GM18907 (cell line): ENCODE data around the gene SH3BP1.
"Not testable (repeated sequence)": the region's sequence is repeated elsewhere in the genome, so short reads cannot be mapped to it uniquely, and the experiment has no call there.

Experiments used
- ATAC-seq: cut with Tn5 transposase; IDR thresholded peaks from one replicate; pipeline ENCODE4 v1.9.1; 2021; ENCODE audit warnings: mild to moderate bottlenecking, moderate library complexity; ENCODE audit not compliant: unreplicated experiment

The SH3BP1 gene

DNA sequence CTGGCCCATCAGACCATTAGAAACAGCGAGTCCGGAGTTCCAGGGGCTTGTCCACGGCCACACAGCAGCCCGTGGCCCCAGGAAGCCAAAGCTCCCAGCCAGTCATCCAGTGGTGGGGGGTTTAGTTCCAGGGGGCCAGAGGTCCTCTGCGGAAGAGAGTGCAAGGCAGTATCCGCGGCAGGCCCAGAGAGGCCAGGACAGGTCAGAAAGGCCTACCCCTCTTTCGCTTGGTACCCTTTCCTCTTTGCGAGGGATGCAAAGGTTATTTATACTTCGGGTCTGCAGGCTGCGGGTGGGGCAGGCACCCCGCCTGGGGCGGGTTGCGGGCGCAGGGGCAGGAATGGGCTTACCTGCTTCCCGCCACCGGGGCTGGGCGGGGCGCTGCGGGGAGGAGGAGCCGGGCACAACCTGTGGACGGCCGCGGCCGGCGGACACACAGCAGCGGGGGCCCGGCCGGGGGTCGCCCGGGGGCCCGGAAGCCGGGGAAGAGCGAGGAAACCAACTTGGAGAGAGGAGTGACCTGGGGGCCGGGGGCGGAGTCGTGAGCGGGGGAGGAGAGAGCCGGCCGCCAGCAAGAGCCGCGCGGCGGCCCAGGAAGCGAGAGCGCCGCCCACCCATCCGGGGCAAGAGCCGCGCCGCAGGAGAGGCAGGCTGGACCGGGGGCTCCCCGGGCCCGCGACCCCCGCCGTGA is at the start of gene SH3BP1:
TSS of gene SH3BP1 (plus strand) at position 600 of the 691 bp plus-strand sequence. CDS start 119 bp downstream, outside the sequence.
- no peak for ATAC-seq

DNA sequence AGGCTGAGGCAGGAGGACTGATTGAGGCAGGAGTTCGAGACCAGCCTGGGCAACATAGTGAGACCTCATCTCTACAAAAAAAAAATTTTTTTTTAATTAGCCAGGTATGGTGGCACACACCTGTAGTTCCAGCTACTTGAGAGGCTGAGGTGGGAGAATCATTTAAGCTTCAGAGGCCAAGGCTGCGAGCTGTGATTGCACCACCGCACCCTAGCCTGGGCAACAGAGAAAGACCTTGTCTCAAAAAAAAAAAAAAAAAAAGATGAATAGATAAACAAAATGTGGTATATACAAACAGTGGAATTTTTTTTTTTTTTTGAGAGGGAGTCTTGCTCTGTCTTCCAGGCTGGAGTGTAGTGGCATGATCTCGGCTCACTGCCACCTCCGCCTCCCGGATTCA is 48.4 kb upstream of the SH3BP1 start:
- not testable (repeated sequence) for ATAC-seq

DNA sequence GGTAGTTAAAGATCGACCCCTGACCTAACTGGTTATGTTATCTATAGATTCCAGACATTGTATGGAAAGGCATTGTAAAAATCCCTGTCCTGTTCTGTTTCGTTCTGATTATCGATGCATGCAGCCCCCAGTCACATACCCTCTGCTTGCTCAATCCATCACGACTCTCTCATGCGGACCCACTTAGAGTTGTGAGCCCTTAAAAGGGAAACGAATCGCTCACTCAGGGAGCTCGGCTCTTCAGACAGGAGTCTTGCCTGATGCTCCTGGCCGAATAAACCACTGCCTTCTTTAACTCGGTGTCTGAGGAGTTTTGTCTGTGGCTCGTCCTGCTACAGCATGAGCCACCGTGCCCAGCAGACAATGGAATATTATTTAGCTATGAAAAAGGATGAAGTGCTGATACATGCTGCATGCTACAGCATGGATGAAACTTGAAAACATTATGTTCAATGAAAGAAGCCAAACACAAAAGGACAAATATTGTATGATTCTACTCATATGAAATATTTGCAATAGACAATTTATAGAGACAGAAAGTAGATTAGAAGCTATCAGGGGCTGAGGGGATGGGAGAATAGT is 47.6 kb upstream of the SH3BP1 start:
- no peak for ATAC-seq

GRCh38 chr22:37594237-37594636 is 45.2 kb upstream of the SH3BP1 start:
- ATAC-seq, result no peak

- no peak for ATAC-seq
Observed at GRCh38 chr22:37599153-37599552, 40.3 kb upstream of the SH3BP1 start.

- ATAC-seq, result no peak
Observed at GRCh38 chr22:37601203-37601539, 38.3 kb upstream of the SH3BP1 start.

DNA sequence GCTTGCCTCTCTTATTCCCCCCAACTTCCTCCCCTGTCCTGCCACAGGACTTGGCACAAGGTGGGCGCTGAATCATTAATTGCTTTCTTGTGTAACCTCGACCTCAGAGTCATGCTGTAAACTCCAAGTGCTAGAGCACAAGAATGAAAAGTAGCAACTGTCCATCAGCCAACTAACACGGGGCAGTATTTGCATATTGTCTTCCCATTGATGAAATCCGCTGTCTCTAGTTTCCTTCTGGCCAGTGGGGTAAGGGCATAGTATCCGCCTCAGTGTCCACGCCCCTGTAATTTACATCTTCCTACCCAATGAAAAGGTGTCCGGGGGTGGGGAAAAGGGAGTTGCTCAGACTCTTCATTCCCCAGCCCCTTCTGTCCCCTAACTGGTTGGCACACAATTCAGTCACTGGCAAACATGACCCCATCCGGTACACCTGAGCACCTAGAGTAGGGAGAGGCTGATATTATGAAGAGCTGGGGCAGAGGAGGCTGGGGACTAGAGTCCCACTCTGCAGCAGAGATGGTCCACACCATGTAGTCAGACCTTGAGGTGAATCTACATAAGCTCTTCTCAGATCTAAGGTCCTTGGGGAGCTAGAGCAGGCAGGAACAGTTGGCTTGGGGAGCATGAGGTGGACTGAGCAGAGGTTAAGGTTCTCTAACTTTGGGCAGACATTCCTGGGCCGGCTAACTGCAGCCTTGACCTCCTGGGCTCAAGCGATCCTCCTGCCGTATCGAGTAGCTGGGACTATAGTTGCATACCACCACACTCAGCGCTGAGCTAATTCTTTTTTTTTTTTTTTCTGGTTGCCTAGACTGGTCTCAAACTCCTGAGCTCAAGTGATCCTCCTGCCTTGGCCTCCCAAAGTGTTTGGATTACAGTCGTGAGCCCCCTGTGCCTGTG is 37.7 kb upstream of the SH3BP1 start:
- no peak for ATAC-seq

DNA sequence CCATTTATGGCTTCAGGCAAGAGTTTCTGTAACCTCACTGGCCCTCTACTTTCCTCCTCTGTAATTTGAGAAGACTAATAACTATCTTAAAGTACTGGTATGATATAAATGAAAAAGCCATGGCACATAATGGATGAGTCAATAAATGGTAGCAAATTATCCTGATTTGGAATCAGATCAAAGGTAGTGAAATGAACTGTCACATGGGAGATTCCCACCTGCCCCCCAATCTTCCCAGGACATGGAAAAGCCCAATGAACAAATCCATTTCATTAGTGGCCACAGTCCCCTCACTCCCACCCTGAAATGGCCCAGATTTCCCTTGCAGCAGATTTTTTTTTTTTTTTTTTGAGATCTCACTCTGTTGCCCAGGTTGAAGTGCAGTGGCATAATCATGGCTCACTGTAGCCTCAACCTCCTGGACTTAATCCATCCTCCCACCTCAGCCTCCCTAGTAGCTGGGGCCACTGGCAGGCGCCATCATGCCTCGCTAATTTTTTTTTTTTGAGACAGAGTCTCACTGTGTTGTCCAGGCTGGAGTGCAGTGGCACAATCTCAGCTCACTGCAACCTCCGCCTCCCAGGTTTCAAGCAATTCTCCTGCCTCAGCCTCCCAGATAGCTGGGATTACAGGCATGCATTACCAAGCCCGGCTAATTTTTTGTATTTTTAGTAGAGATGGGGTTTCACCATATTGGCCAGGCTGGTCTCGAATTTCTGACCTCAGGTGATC is 36.8 kb upstream of the SH3BP1 start:
- ATAC-seq, result not testable (repeated sequence)

DNA sequence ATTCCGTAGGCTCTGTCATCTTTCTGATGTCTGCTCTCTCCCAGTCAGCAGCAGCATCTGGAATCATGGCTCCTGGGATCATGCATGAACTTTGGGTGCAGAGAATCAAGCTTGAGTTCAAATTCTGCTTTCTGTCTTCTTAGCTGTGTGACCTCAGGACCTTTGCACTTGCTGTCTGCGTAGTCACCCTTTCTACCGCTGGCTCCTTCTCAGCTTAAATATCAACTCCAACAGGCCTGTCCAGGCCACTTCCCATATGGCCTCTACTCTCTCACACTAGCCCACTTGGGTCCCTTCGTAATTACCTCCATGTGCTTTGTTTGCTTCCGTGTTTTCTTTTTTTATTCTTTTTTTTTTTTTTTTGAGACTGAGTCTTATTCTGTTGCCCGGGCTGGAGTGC is 35.4 kb upstream of the SH3BP1 start:
- ATAC-seq, result no peak

GRCh38 chr22:37604875-37605274 is 34.6 kb upstream of the SH3BP1 start:
- ATAC-seq, result no peak

DNA sequence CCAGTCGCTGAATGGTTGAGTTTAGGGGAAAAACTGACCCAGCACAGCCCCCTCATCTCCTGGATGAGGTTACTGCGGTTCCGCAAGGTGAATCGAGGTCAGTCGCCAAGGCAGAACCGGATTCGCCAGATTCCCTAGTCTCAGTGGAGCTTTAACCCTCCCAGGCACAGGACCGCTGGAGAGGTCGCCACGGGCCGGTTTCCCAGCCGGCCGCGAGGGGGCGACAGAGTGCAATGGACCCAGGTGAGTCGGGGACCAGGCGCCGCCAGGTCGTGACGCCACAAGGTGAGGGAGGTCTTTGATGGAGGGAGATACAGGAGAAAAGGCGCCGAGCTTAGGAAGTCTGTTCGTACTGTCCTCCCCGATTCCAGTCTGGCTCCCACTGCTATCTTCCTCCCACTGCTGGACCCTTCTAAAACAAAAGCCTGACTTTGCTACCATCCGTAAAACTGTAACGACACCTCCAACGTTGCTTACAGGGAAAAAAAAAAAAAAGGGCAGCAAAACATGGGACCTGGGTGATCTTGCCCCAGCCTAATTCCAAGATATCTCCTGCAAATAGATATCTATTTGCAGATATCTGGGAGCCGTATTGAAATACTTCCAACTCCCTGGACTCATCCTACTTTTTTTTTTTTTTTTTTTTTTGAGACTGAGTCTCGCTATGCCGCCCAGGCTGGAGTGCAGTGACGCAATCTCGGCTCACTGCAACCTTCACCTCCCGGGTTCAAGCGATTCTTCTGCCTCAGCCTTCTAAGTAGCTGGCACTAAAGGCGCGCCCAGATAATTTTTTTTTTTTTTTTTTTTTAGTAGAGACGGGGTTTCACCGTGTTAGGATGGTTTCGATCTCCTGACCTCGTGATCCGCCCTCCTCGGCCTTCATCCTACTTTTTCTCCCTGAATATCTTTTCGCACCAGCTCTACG is 32.2 kb upstream of the SH3BP1 start:
- ATAC-seq, result peak; percentile 29

DNA sequence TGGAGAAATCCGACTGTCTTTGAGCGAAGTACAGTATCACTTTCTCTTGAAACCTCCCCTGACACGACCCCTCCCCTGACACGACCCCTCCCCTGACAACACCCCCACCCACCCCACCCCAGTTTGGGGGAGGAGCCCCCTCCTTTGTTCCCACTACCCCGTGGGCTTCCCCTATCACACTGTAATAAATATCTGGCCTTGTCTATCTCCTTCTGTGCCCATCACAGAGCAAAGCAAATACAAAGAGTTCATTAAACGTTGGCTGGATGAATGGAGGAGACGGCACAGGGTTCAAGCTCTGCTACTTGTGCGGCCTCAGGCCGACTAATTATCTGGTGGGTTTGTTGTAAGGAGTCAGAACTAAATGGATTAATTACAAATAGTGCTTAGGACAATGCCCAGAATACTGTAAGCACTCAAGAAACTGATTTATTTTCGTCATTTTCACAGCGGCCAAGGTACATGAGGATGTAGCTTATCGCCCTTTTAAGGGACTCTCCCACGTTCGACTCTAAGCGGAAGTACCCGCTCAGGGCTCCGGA is 31.5 kb upstream of the SH3BP1 start:
- peak; percentile 1 for ATAC-seq

DNA sequence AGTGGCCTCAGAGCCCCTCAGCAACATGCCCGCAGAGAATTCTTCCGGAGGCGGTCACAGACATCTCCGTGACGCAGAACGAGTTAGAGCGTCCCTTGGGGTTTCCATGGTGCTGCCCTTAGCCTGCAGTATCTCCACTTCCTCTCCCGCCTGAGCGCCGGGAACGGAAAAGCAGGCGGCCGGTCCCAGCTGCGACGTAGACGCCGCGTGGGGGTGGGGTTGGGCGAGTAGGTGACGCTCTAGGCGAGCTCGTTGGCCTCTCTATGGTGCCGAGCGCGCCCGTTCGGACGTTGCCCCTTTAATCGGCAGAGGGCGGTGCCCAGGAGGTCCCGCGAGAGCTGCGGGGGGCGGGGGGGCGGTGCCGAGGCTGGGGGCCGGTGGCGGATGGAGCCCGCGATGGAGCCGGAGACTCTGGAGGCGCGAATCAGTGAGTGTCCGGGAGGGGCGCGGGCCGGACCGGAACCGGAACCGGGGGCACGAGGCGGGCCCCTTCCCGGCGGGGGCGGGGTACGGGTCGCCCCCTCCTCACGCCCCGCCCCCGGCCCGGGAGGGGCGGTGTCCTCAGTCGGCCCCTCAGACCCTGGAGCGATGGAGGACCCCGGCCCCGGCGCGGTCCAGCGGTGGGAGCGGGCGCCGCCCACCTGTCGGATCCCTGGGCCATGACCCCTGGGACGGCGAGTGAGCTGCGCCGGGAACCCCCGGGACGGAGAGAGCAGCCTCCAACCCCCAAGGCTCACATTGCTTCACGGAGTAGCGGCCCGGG is 30.8 kb upstream of the SH3BP1 start, which contains the start of gene GGA1:
TSS of gene GGA1 (plus strand) at position 358 of the 763 bp plus-strand sequence. CDS start at position 385, 27 bp downstream.
- ATAC-seq, result peak; percentile 83

DNA sequence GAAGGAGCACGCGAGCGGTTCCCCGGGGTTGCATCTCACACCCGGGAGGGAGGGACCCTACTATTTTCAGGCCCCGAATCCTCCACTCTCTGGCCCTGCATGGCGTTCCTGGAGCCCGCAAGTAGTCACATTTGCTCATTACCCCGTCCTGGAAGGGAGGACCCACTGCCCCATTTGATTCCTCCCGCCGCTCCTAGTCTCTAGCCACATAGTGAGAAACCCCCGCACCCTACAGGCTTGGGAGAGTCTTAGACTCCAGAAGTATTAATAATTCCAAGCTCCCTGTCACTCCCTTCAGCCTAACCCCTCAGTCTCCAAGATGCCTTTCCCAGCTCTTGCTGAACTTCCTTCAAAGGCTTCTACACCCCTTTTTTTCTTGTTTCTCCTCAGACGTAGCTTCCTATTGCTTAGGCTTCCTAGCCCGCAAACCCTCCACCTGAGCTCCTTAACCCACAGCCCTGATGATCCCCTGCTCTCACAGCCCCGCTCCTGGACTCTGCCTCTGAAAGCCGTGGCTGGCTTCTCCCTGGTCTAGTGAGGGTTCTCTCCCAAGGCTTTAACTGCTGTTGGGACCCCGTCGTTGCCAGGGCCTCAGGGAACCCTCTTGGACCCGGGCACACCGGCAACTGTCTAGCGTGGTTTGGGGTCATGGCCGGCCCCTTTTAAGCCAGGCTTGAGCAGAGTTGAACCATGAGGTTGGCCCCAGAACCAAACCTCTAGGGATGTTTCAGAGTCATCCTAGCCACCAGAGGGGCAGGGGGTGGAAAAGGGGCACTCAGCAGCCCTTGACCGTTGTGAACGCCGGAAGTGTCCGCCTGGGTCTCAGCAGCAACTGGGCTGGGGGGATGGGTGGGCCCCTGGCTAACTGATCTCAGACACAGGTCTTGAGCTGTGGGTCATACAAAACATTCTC is 30.0 kb upstream of the SH3BP1 start:
- no peak for ATAC-seq

DNA sequence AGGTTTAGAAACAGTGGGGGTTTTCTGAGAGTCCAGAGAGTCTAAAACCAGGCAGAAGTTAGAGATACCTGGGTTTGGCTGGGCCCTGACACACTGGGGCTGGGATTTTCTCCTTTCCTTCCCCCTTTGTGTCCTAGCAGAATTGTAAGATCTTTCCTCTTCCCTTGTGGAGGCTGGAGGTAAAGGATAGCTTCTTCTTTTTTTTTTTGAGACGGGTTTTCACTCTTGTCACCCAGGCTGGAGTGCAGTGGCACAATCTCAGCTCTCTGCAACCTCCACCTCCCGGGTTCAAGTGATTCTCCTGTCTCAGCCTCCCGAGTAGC is 29.4 kb upstream of the SH3BP1 start:
- not testable (repeated sequence) for ATAC-seq

DNA sequence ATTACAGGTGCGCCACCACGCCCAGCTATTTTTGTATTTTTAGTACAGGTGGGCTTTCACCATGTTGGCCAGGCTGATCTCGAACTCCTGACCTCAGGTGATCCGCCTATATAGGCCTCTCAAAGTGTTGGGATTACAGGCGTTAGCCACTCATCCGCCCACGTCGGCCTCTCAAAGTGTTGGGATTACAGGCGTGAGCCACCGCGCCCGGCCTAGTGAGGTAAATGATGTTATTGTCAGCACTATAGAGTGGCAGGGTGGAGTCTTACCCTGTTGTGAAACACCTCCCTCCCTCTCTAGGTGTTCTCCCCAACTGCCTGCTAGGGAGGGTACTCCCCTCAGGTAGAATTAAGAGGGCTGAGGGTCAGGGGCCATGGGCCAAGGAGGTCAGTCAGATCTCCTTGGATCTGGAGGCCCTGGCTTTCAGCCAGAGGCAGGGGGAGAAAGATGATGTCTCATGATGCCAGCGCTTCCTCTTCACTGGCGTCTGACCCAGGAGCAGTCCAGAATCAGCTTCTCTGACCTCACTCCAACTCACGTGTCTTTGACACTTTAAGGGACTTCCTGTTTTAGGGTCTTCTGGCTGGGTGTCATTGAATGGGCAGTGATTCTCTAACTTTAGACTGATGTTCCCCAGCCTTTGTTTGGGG is 28.9 kb upstream of the SH3BP1 start:
- no peak for ATAC-seq

DNA sequence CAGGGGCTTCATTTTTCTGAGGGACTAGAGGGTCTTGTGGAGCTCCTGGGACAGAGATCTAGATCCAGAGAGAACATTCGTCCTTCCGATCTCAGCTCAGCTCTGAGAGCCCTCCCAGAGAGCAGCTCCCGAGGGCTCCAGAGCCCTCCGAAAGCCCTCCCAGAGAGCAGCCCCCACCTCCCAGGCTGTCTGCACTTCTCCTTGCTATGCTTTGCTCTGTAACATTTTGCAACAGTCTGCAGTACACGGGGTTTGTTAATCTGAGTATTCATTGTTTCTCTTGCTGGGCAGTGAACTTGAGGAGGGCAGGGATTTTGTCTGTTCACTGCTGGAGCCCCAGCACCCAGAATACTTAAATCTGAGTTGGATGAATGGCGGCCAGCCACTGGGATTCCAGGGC is 28.3 kb upstream of the SH3BP1 start:
- no peak for ATAC-seq
